Measurements from ENCODE around the gene SELENOP.

The SELENOP gene

GRCh38 chr5:42801516-42802166 lies 10.1 kb downstream of the SELENOP start:
- no peak overlapping the region for H3K4me3 ChIP-seq (ENCODE audit: low read depth, low read length)
- TF ChIP-seq CTCF (IDR thresholded peaks at IDR 0.05; ENCODE audit: low read depth, low read length) = no peak

- no peak for TF ChIP-seq CTCF (IDR thresholded peaks at IDR 0.05; ENCODE audit: low read depth, low read length)
Observed at GRCh38 chr5:42800748-42801330, 10.9 kb downstream of the SELENOP start.

GRCh38 chr5:42799668-42800114 lies 12.0 kb downstream of the SELENOP start:
- TF ChIP-seq CTCF (IDR thresholded peaks at IDR 0.05; ENCODE audit: low read depth, low read length) = no peak

More at GRCh38 chr5:42800748-42801330, 10.9 kb downstream of the SELENOP start:
- H3K4me3 ChIP-seq (ENCODE audit: low read depth, low read length) = no peak overlapping the region

GRCh38 chr5:42799241-42799608 lies 12.5 kb downstream of the SELENOP start:
- no peak overlapping the region for H3K4me3 ChIP-seq (ENCODE audit: low read depth, low read length)
- no peak for TF ChIP-seq CTCF (IDR thresholded peaks at IDR 0.05; ENCODE audit: low read depth, low read length)

More at GRCh38 chr5:42799668-42800114, 12.0 kb downstream of the SELENOP start:
- no peak overlapping the region for H3K4me3 ChIP-seq (ENCODE audit: low read depth, low read length)

DNA sequence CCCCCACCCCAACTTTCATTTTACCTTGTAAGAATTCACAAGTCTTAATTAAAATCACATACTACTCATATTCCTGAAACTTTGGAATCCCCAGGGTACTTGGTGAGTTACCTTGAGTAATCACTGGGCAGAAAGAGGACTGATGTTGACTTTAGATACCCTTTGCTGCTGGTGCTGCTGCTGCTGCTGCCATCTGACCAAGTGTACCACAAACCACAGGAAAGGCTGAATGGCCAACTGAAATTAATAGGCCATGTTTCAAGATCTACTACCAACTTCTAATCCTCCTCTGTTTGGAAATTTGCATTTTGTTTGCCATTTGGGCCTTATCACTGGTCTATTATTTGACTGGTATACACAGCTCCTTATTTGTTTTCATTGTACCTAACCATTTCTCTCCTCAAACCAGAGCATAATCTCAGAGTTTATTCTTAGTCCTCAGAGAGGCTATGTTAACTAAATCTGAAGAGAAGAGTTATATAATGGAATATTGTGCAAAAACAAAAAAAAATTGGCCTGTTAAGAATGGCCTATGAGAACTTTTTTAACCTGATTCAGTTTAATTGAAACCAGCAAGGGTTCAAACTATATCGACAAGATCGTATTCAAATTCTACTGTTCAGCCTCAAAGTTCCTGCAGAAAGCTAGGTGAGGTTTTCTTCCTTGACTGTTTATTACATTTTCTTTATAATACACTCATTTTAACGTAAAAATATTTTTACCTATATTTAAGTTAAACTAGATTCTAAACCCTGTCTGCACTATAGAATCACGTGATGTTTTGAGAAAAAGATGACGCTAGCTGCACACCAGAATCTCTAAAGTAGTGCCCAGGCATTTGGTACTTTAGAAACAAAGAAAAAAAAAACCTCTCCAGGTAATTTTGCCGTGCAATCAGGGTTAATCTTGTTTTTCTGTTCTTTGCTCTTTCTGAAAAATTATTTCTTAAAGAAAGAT lies 13.1 kb downstream of the SELENOP start:
- H3K4me3 ChIP-seq (ENCODE audit: low read depth, low read length) = no peak overlapping the region
- TF ChIP-seq CTCF (IDR thresholded peaks at IDR 0.05; ENCODE audit: low read depth, low read length) = no peak

DNA sequence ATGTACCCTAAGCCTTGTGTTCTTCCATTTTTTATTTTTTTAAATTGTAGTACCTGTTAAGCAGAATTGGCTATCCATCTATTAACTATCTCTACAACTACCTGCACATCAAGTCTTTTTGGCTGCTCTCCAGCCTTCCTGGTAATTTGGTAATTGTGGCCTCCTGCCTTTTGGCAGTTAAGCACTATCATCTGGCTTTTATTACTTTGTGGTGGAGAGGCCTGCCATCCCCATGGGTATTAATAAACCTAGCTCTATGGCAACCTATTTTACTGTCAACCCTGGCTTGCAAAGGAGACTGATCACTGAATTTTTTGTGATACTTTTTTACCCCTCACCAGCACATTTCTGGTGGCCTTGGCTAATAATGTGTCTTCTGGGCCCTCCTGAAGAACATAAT lies 20.5 kb downstream of the SELENOP start:
- H3K4me3 ChIP-seq (ENCODE audit: low read depth, low read length) = no peak overlapping the region
- no peak for TF ChIP-seq CTCF (IDR thresholded peaks at IDR 0.05; ENCODE audit: low read depth, low read length)

Measured in WI38 (cell line).